Right cardiac atrium (tissue), 5 donors: ENCODE measurements around the gene PYGM. TPM values are rescaled to one million over a fixed set of nuclear protein-coding genes. Genes with fewer than 3 reads are reported as not detected.

Source experiments
- ATAC-seq, 2 donors: fragments of 200-7000 bp; cut with Tn5 transposase; one replicate each; pipeline versions ENCODE4 v1.8.0 to v1.9.1; 2020; ENCODE audit warnings: moderate library complexity in 2 of 2, mild to moderate bottlenecking in 1 of 2
- DNase-seq, 3 donors: peaks; one replicate each; pipeline ENCODE4 v3.0.0-alpha.2; 2020
- H3K27ac ChIP-seq: one replicate; pipeline ENCODE4 v1.5.1; 2013; ENCODE audit warnings: mild to moderate bottlenecking, low read length, control low read depth, moderate library complexity
- H3K27me3 ChIP-seq: one replicate; pipeline ENCODE4 v1.6.1; 2013; ENCODE audit not compliant: control insufficient read depth, insufficient read depth
- H3K4me1 ChIP-seq: one replicate; pipeline ENCODE4 v1.6.1; 2013; ENCODE audit warnings: low read length; ENCODE audit not compliant: control insufficient read depth, insufficient read depth
- H3K4me3 ChIP-seq: one replicate; pipeline ENCODE4 v1.5.1; 2013; ENCODE audit warnings: low read length, control low read depth
- H3K9me3 ChIP-seq: one replicate; pipeline ENCODE4 v1.6.1; 2013; ENCODE audit warnings: low read length; ENCODE audit not compliant: control insufficient read depth
- WGBS: extraction: QIAGEN DNeasy Blood & Tissue Kit; methylation state at CpG from one replicate; pipeline ENCODE4 v1.1.7; 2013; 5-methylcytosine and 5-hydroxymethylcytosine counted together
- intact Hi-C, 4 donors: fragments of 100-400 bp; cut with DNase I; formaldehyde crosslinking; loops; one replicate each; pipeline versions ENCODE4 v1.11.0 to v1.14.0; 2022 to 2023
- polyA plus RNA-seq: library from polyadenylated mRNA; stranded (reverse); fragments of 200-250 nt; gene quantifications from one replicate; pipeline ENCODE4 v1.2.3, GENCODE V29; 2013
- total RNA-seq, 4 donors: library from RNA; stranded (reverse); fragmentation: NEBNext Ultra II Directional; extraction: Animal tissue kit (Norgen Biotek cat#: 25700); gene quantifications; one replicate each; pipeline ENCODE4 v1.2.1, GENCODE V29; 2021
- donor health status: healthy with polysubstance abuse.
- donor health status: DM: no; HTN: yes; CAD: no.
- donor health status: DM: no; HTN: no; CAD: no.
- donor health status: DM: no; HTN: yes; CAD: no; lungs with severe emphysema.
- donor health status: DM: yes; HTN: yes; CAD: no.

PYGM gene
- total and polyA plus RNA-seq, 5 donors = 38.5 to 71.5 (median 55.6) TPM

DNA sequence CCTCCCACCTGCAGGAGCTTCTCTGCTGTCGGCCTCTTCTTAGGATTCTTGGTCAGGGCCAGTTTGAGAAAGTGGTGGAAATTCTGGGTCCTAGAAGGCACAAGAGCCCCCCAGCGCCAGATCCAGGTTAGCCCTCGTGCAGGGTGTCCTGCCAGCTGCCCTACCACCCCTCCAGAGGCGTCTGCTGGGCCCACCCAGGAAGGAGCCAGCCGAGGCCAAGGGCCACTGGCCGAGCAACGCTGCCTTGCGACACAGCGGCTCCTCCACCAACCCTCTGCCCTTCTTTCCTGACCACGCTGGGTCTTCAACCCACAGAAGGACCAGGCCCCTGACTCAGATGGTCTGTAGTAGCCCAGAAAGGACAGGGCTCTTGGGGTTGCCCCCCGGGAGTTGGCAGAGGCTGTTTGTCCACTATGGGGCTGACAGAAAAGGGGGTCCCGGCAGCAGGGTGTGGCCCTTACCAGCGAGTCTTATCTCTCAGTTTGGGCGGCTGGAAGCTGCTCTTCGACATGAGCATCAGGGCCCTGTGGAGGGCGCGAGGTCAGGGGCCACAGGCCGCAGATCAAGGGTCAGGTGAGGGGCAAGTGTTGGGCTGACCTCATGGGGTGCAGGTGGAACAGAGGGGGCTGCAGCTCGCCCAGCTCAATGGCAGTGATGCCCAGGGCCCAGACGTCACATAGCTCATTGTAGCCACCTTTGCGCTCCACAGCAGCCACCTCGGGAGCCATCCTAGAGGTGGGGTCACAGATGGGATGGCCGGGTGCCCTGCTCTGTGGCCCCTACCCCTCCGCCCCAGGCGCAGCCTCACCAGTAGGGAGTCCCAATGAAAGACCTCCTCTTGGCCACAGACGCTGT lies 40.8 kb upstream of the PYGM start:
- DNase-seq (peak; percentile 18 to 61 (median 55)), ATAC-seq (no peak)
- Histone ChIP-seq H3K4me3 (no peak overlapping the region), H3K27ac (no peak overlapping the region), H3K4me1 (peaks cover 3% of the 10 kb centered on the region), H3K27me3 (no peaks in the 10 kb centered on the region), H3K9me3 (no peaks in the 10 kb centered on the region)
- 71% methylated on average over 26 of the region's 26 CpGs for WGBS
- intact Hi-C loops = no loop called here

DNA sequence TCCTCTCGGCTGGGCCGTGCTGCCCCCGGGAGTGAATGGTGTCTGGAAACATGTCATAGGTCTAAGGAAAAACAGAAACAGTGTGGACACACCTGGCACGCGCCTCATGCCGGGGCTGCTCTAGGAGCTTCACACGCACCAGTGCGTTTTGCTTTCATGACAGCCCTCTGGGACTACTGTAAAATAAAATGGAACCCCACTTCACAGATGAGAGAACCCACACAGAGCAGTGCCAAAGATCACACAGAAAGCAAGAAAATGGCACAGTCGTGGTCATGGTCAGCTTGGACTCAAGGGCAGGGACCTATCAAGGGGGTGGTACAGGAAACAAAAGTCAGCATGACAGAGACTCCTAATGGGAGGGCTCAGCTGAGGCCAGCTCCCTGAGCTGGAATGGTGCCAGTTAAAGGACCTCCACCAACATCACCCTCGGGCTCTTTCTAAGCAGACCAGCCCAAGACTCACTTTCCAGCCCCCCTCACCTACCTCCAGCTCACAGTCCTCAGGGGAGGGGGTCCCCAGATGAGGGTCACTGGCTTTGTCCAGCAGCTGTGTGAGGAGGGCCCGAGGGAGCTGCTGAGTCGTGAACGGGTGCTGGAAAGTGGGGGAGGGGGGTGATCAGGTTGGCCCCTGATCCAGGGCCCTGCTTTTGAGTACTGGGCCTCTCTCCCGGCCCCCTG lies 40.0 kb upstream of the PYGM start:
- intact Hi-C loops = no loop called here
- Histone ChIP-seq H3K27ac (no peak overlapping the region), H3K27me3 (no peaks in the 10 kb centered on the region), H3K4me3 (no peak overlapping the region), H3K4me1 (peaks cover 3% of the 10 kb centered on the region), H3K9me3 (no peaks in the 10 kb centered on the region)
- 64% methylated on average over 14 of the region's 14 CpGs for WGBS
- peak in 2 of 3 donors; percentile 10 to 40 for DNase-seq
- ATAC-seq = peak in 1 of 2 donors; percentile 12

DNA sequence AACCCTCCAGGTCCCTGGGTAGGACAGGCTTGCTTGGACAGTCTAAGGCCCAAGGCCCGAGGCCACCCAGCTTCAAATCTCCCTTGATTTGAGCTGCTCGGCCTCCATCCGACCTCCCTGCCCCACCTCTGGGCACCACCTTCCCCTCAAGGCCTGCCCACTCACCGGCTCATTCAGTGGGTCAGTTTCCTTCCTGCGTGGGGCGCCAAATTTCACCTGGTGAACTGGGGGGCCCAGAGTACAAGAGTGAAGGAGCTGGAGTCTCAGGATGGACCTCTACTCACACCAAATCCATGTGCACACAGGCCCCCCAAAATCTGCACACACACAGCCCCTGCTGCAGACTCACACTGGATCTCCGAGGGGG lies 39.5 kb upstream of the PYGM start:
- DNase-seq = peak in 2 of 3 donors; percentile 5 to 16
- intact Hi-C loops = no loop called here
- 73% methylated on average over 7 of the region's 7 CpGs for WGBS

DNA sequence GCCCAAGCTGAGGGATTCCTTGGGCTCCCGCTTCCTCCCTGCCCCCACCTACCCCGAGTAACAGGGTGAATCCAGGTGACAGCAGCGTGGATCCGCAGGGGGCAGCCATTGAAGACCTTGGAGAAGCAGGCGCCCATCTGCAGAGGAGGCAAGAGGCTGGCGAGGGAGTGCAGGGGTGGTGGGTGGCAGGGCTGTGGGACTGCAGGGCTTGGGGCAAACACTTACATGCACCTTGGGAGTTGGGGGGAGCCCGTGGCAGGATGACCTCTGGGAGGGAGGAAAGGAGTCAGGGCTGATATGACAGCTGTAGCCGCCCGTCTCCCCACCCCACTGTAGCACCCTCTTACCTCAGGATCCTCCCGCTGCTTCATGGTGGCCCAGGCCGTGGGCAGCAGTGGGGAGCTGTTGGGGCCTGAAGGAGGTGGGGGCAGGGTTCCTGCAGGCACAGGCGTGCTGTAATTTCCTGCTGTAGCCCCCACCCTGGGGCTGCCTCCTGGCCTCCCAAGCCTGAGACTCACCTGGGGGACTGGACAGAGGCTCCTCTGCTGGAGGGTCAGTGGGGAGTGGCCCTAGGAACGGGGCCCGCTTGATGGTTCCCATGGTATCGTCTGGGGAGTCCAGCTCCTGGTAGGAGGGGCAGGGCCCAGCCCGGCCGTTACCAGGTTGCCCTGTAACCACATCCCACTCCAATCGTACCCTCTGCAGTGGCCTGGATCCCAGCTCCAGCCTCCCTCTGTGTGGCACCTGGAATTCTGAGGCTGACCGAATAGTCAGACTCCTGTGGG lies 37.2 kb upstream of the PYGM start:
- no peak overlapping the region for H3K27ac ChIP-seq
- ATAC-seq (no peak), DNase-seq (peak in 1 of 3 donors; percentile 38)
- 87% methylated on average over 19 of the region's 19 CpGs for WGBS
- H3K4me3 ChIP-seq = no peak overlapping the region
- H3K4me1 ChIP-seq = no peaks in the 10 kb centered on the region
- no peaks in the 10 kb centered on the region for H3K27me3 ChIP-seq
- intact Hi-C loops = no loop called here
- H3K9me3 ChIP-seq = no peaks in the 10 kb centered on the region

More for the DNA sequence above, 39.5 kb upstream of the PYGM start:
- Histone ChIP-seq H3K27ac (no peak overlapping the region), H3K4me3 (no peak overlapping the region), H3K4me1 (peaks cover 3% of the 10 kb centered on the region), H3K27me3 (no peaks in the 10 kb centered on the region), H3K9me3 (no peaks in the 10 kb centered on the region)
- ATAC-seq = no peak

DNA sequence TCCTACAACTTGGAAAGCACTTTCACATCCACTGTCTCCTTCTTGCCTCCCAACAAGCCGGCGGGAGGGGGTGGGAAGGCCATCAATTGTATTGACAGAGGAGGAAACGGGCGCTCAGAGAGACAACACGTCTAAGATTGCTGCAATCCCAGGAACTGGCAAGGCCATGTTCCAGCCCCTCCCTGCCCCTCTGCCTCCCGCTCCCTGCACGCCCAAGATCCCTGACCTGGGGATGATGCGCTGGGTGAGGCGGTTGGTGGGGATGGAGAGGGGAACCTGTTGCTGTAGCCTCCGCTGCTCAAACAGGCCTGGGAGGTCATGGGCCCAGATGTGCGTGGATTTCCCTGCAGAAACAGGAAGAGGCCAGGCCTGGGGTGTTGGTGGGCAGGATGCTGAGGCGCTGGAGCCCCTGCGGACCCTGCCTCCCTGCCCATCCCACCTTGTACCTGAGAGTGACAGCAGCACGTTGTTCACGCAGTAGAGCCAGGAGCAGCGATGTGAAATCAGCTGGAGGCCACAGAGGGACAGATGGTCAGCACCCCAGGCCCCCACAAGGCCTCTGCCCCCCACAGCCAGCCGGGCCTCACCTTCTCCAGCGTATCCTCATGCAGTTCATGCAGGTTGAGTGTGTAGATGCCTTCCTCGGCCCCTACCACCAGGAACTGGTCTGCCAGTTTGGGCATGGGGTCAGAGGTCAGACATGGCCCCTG lies 36.4 kb upstream of the PYGM start:
- 83% methylated on average over 19 of the region's 19 CpGs for WGBS
- ATAC-seq = no peak

DNA sequence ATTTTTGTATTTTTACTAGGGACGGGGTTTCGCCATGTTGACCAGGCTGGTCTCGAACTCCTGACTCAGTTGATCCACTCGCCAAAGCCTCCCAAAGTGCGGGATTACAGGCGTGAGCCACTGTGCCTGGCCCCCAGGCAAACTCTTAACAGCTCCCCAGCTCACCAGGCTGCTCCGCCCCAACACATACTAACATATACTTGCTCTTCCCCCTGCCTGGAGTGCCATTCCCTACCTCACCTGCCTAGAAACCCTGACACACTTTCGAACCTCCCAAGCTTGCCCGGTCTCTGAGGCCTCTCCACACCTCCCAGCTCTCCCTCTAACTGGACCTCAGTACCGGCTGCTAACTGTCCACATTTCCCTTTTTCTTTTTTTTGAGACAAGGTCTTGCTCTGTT lies 34.8 kb upstream of the PYGM start:
- DNase-seq (peak in 1 of 3 donors; percentile 11), ATAC-seq (no peak)
- H3K27ac ChIP-seq = no peak overlapping the region
- intact Hi-C loops = no loop called here
- H3K9me3 ChIP-seq = no peaks in the 10 kb centered on the region
- no peaks in the 10 kb centered on the region for H3K27me3 ChIP-seq
- 93% methylated on average over 10 of the region's 10 CpGs for WGBS
- no peak overlapping the region for H3K4me3 ChIP-seq
- no peaks in the 10 kb centered on the region for H3K4me1 ChIP-seq

More for the DNA sequence above, 36.4 kb upstream of the PYGM start:
- H3K4me1 ChIP-seq = no peaks in the 10 kb centered on the region
- H3K27ac ChIP-seq = no peak overlapping the region
- peak in 1 of 3 donors; percentile 26 for DNase-seq
- no peak overlapping the region for H3K4me3 ChIP-seq
- intact Hi-C loops = no loop called here
- H3K9me3 ChIP-seq = no peaks in the 10 kb centered on the region
- no peaks in the 10 kb centered on the region for H3K27me3 ChIP-seq

DNA sequence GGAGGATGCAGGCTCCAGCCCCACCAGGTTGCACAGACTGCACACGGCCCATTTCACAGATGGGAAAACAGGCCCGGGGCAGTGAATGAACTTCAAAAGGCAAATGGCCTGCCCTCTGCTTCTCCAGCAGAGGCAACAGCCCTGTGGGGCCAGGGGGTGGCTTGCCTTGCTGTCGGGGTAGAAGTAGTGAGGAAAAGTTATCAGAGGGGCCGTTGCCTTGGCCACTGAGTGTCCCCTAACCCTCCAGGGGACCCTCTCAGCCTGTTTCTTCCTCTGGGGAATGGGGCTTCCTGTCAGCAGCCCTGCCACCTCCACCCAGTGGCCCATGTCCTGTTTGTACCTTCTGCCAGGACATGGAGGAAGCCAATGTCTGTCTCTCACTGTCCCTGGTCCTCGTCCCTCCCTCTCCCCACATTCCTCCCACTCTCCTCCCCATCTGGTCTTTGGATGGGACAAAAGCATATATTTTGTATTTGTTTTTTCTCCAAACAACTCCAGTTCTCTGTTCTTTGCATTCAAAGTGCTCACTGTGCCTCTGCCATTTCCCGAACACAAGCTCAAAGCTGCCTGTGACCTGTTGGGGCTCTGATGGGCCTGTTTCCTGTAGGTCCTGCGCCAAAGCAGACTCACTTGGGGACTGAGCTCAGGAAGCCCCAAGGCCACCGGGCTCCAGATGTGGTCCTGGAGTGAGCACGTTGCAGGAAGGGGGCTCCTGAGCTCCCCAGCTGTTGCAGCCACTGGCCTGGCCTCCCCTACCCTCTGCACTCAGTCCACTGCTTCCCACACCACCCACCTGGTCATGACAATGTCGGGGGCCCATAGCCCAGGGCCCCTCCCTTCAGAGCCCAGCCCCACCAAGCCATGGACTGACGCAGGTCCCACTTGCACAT lies 33.7 kb upstream of the PYGM start:
- peak in 1 of 3 donors; percentile 32 for DNase-seq
- intact Hi-C loops = no loop called here
- H3K4me1 ChIP-seq = no peaks in the 10 kb centered on the region
- H3K4me3 ChIP-seq = no peak overlapping the region
- no peaks in the 10 kb centered on the region for H3K9me3 ChIP-seq
- ATAC-seq = no peak
- 53% methylated on average over 11 of the region's 11 CpGs for WGBS
- H3K27ac ChIP-seq = no peak overlapping the region
- no peaks in the 10 kb centered on the region for H3K27me3 ChIP-seq

DNA sequence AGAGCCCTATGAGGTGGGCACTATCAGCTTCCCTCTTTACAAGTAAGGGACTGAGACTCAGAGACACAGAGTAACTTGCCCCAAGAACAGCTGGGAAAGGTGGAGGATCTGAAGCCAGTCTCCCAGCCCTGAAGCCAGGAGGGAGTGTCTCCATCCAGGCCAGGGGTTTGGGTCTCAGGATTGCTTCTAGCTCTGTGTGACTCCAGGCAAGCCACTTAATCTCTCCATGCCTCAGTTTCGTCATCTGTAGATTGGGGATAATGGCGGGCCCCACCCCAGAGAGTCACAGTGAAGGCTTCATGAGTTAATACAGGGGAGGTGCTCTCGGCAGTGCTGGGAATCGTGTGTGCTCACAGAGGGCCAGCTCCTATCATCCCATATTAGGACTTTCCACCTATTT lies 32.7 kb upstream of the PYGM start:
- 92% methylated on average over 4 of the region's 4 CpGs for WGBS
- Histone ChIP-seq H3K4me3 (no peak overlapping the region), H3K27ac (no peak overlapping the region), H3K4me1 (no peaks in the 10 kb centered on the region), H3K27me3 (no peaks in the 10 kb centered on the region), H3K9me3 (no peaks in the 10 kb centered on the region)
- ATAC-seq (no peak), DNase-seq (no peak)
- intact Hi-C loops = no loop called here

DNA sequence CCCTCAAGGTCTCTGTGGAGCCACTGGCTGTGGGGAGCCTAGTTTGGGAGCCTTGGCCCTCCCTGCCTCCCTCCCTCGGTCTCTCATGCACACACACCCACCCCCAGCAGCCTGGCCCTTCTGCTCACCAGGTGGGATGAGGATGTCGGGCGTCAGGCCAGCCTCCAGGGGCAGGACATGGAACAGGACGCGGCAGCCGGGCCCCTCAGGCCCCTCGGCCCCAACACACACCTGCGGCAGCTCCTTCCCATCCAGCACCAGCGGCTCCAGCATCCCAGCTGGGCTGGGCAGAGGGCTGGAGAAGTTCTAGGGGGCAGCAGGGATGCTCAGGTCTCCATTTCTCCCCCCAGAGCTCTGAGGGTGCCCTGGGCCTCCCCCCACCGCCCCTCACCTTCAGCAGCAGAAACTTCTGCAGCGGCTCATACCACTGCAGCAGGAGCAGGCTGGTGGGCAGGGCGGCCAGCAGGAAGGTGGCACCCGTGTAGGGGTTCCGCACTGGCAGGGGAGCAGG lies 32.1 kb upstream of the PYGM start:
- Histone ChIP-seq H3K4me1 (no peaks in the 10 kb centered on the region), H3K4me3 (no peak overlapping the region), H3K27me3 (no peaks in the 10 kb centered on the region), H3K9me3 (no peaks in the 10 kb centered on the region), H3K27ac (no peak overlapping the region)
- DNase-seq (peak in 2 of 3 donors; percentile 7 to 42), ATAC-seq (no peak)
- 90% methylated on average over 14 of the region's 14 CpGs for WGBS
- intact Hi-C loops = no loop called here
